Mesenchymal stem cell (in vitro differentiated cells and primary cell): Measurements from ENCODE around the gene C11orf58.

Source experiments
- DNase-seq: peaks from one replicate; pipeline ENCODE4 v3.0.0-alpha.2; 2013
- H2AFZ ChIP-seq: one replicate; pipeline ENCODE4 v1.6.1; 2013; ENCODE audit warnings: low read depth, mild to moderate bottlenecking, control low read depth, inconsistent platforms, low read length, moderate library complexity
- H2AK5ac ChIP-seq: 2 replicates; pipeline ENCODE4 v1.6.1; 2013; ENCODE audit warnings: low read length, moderate library complexity, mild to moderate bottlenecking, inconsistent platforms; ENCODE audit not compliant: severe bottlenecking
- H2BK120ac ChIP-seq: one replicate; pipeline ENCODE4 v1.6.1; 2013; ENCODE audit warnings: low read depth, mild to moderate bottlenecking, inconsistent platforms, low read length, moderate library complexity
- H2BK12ac ChIP-seq, 2 experiments: one replicate each; pipeline ENCODE4 v1.6.1; 2013; ENCODE audit warnings: inconsistent platforms in 2 of 2, low read length in 2 of 2, mild to moderate bottlenecking in 2 of 2, moderate library complexity in 2 of 2, control low read depth in 1 of 2
- H2BK15ac ChIP-seq: one replicate; pipeline ENCODE4 v1.6.1; 2013; ENCODE audit warnings: mild to moderate bottlenecking, low read depth, inconsistent platforms; ENCODE audit not compliant: poor library complexity, severe bottlenecking
- H2BK5ac ChIP-seq: 2 replicates; pipeline ENCODE4 v1.6.1; 2013; ENCODE audit warnings: low read depth, mild to moderate bottlenecking, low read length, control low read depth, inconsistent platforms; ENCODE audit not compliant: poor library complexity, severe bottlenecking
- H3K14ac ChIP-seq, 2 experiments: one replicate each; pipeline ENCODE4 v1.6.1; 2013; ENCODE audit warnings: inconsistent platforms in 2 of 2, low read length in 2 of 2, control low read depth in 1 of 2, mild to moderate bottlenecking in 1 of 2, moderate library complexity in 1 of 2
- H3K18ac ChIP-seq, 2 experiments: one replicate each; pipeline ENCODE4 v1.6.1; 2013; ENCODE audit warnings: inconsistent platforms in 2 of 2, low read length in 2 of 2, control low read depth in 1 of 2, low read depth in 1 of 2, mild to moderate bottlenecking in 1 of 2
- H3K23ac ChIP-seq, 2 experiments: one replicate each; pipeline ENCODE4 v1.6.1; 2013; ENCODE audit warnings: inconsistent platforms in 2 of 2, low read length in 2 of 2, mild to moderate bottlenecking in 2 of 2, moderate library complexity in 2 of 2, control low read depth in 1 of 2
- H3K27ac ChIP-seq: 2 replicates; pipeline ENCODE4 v1.5.1; 2013; ENCODE audit warnings: mild to moderate bottlenecking, moderate library complexity, low read length, control low read depth, inconsistent platforms; ENCODE audit not compliant: poor library complexity, severe bottlenecking
- H3K27me3 ChIP-seq, 2 experiments: 2 replicates each; pipeline versions ENCODE4 v1.6.1 to v1.7.0; 2013; ENCODE audit warnings: low read length in 2 of 2, mild to moderate bottlenecking in 2 of 2, moderate library complexity in 2 of 2, control low read depth in 1 of 2, inconsistent platforms in 1 of 2; ENCODE audit not compliant: control insufficient read depth in 1 of 2, insufficient read depth in 1 of 2
- H3K36me3 ChIP-seq, 2 experiments: 2 replicates each; pipeline versions ENCODE4 v1.6.1 to v1.7.0; 2013; ENCODE audit warnings: low read length in 2 of 2, control low read depth in 1 of 2, inconsistent platforms in 1 of 2, low read depth in 1 of 2, mild to moderate bottlenecking in 1 of 2; ENCODE audit not compliant: insufficient read depth in 2 of 2, control insufficient read depth in 1 of 2
- H3K4ac ChIP-seq, 2 experiments: one replicate each; pipeline ENCODE4 v1.6.1; 2013; ENCODE audit warnings: inconsistent platforms in 2 of 2, low read length in 2 of 2, mild to moderate bottlenecking in 2 of 2, moderate library complexity in 2 of 2, control low read depth in 1 of 2, low read depth in 1 of 2
- H3K4me1 ChIP-seq: 2 replicates; pipeline ENCODE4 v1.6.1; 2013; ENCODE audit warnings: low read depth, low read length, control low read depth; ENCODE audit not compliant: control insufficient read depth, insufficient read depth
- H3K4me2 ChIP-seq: 2 replicates; pipeline ENCODE4 v1.6.1; 2013; ENCODE audit warnings: low read length, mild to moderate bottlenecking, inconsistent platforms; ENCODE audit not compliant: poor library complexity, severe bottlenecking
- H3K4me3 ChIP-seq, 2 experiments: 2 replicates each; pipeline versions ENCODE4 v1.5.1 to v1.7.0; 2013; ENCODE audit warnings: low read length in 2 of 2, mild to moderate bottlenecking in 2 of 2, control low read depth in 1 of 2, low read depth in 1 of 2; ENCODE audit not compliant: insufficient read depth in 1 of 2
- H3K79me1 ChIP-seq: replicated peaks from 2 replicates; pipeline ENCODE4 v1.6.1; 2013; ENCODE audit warnings: mild to moderate bottlenecking, control low read depth, low read length, inconsistent platforms; ENCODE audit not compliant: poor library complexity, severe bottlenecking
- H3K9ac ChIP-seq: 2 replicates; pipeline ENCODE4 v1.7.0; 2013; ENCODE audit warnings: mild to moderate bottlenecking, low read length, moderate library complexity
- H3K9me3 ChIP-seq: 2 replicates; pipeline ENCODE4 v1.7.0; 2013; ENCODE audit warnings: mild to moderate bottlenecking, low read length; ENCODE audit not compliant: control insufficient read depth
- H4K8ac ChIP-seq: one replicate; pipeline ENCODE4 v1.6.1; 2013; ENCODE audit warnings: inconsistent platforms, mild to moderate bottlenecking, low read length, moderate library complexity
- H4K91ac ChIP-seq: one replicate; pipeline ENCODE4 v1.6.1; 2013; ENCODE audit warnings: mild to moderate bottlenecking, low read length, inconsistent platforms
- WGBS: methylation state at CpG from one replicate; pipeline ENCODE4 v1.1.7; 2013; ENCODE audit warnings: mixed read lengths; 5-methylcytosine and 5-hydroxymethylcytosine counted together

Gene C11orf58

DNA sequence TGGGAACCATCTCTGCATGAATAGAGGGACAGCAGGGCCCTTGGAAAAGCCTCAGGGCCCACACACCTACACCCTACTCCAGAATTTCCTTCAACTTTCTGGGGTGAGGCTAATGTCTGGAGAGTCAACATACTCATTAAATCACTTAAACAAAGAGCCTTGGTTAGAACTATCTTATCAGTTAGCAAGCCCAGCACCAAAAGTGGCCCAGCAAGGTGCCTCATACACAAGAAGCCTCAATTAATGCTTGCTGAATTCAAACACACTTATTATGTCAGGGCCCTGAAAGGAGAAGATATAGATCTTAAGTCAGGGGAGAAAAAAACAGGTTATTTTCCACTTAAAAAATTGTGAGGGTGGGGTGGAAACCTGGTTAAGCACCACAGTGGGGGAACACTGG is 61.4 kb downstream of the C11orf58 start:
- H3K23ac ChIP-seq, result no peak overlapping the region

GRCh38 chr11:16800382-16800781 is 61.9 kb downstream of the C11orf58 start:
- Histone ChIP-seq H4K8ac (no peak overlapping the region), H2BK120ac (no peak overlapping the region), H2AK5ac (no peak overlapping the region), H3K9ac (no peak overlapping the region), H2BK12ac (no peak overlapping the region), H3K14ac (no peak overlapping the region), H3K4me3 (no peak overlapping the region), H2AFZ (no peak overlapping the region), H3K18ac (no peak overlapping the region), H2BK15ac (no peak overlapping the region), H3K4me2 (no peak overlapping the region), H3K9me3 (no peaks in the 10 kb centered on the region), H2BK5ac (no peak overlapping the region), H3K23ac (no peak overlapping the region), H3K79me1 (no peaks in the 10 kb centered on the region), H3K36me3 (peaks cover 0 to 6% of the 10 kb centered on the region in 2 experiments), H3K4me1 (no peaks in the 10 kb centered on the region), H4K91ac (no peak overlapping the region), H3K4ac (no peak overlapping the region), H3K27ac (no peak overlapping the region), H3K27me3 (no peaks in the 10 kb centered on the region)
- DNase-seq, result no peak

More for the DNA sequence above, 61.4 kb downstream of the C11orf58 start:
- peaks cover 0 to 6% of the 10 kb centered on the region in 2 experiments for H3K36me3 ChIP-seq
- H4K8ac ChIP-seq, result no peak overlapping the region
- H3K27ac ChIP-seq, result no peak overlapping the region
- no peaks in the 10 kb centered on the region for H3K27me3 ChIP-seq
- no peak overlapping the region for H3K4me2 ChIP-seq
- H2BK15ac ChIP-seq, result no peak overlapping the region
- no peaks in the 10 kb centered on the region for H3K4me1 ChIP-seq
- no peak overlapping the region for H3K18ac ChIP-seq
- no peak overlapping the region for H2AFZ ChIP-seq
- H2AK5ac ChIP-seq, result no peak overlapping the region
- no peak overlapping the region for H3K4me3 ChIP-seq
- no peak overlapping the region for H2BK120ac ChIP-seq
- no peak for DNase-seq
- no peak overlapping the region for H3K4ac ChIP-seq
- H3K9me3 ChIP-seq, result no peaks in the 10 kb centered on the region
- no peak overlapping the region for H4K91ac ChIP-seq
- no peak overlapping the region for H2BK12ac ChIP-seq
- H2BK5ac ChIP-seq, result no peak overlapping the region
- no peak overlapping the region for H3K14ac ChIP-seq
- no peaks in the 10 kb centered on the region for H3K79me1 ChIP-seq
- no peak overlapping the region for H3K9ac ChIP-seq

- no peak overlapping the region for H3K4ac ChIP-seq
- no peak overlapping the region for H2AK5ac ChIP-seq
- H3K27ac ChIP-seq, result no peak overlapping the region
- H3K9me3 ChIP-seq, result no peaks in the 10 kb centered on the region
- no peak for DNase-seq
- H3K14ac ChIP-seq, result peak overlapping the region in 1 of 2 experiments; percentile 64
- no peak overlapping the region for H3K18ac ChIP-seq
- H4K91ac ChIP-seq, result no peak overlapping the region
- peaks cover 0 to 6% of the 10 kb centered on the region in 2 experiments for H3K36me3 ChIP-seq
- H3K4me1 ChIP-seq, result no peaks in the 10 kb centered on the region
- no peak overlapping the region for H3K23ac ChIP-seq
- no peak overlapping the region for H3K9ac ChIP-seq
- H2BK12ac ChIP-seq, result no peak overlapping the region
- H2BK120ac ChIP-seq, result no peak overlapping the region
- H4K8ac ChIP-seq, result no peak overlapping the region
- no peak overlapping the region for H2AFZ ChIP-seq
- no peaks in the 10 kb centered on the region for H3K27me3 ChIP-seq
- no peak overlapping the region for H3K4me3 ChIP-seq
- H2BK15ac ChIP-seq, result no peak overlapping the region
- H3K79me1 ChIP-seq, result no peaks in the 10 kb centered on the region
- WGBS, result 84% methylated on average over 7 of the region's 10 CpGs
- H3K4me2 ChIP-seq, result no peak overlapping the region
- H2BK5ac ChIP-seq, result no peak overlapping the region
Observed at GRCh38 chr11:16801288-16801980, 63.0 kb downstream of the C11orf58 start.

DNA sequence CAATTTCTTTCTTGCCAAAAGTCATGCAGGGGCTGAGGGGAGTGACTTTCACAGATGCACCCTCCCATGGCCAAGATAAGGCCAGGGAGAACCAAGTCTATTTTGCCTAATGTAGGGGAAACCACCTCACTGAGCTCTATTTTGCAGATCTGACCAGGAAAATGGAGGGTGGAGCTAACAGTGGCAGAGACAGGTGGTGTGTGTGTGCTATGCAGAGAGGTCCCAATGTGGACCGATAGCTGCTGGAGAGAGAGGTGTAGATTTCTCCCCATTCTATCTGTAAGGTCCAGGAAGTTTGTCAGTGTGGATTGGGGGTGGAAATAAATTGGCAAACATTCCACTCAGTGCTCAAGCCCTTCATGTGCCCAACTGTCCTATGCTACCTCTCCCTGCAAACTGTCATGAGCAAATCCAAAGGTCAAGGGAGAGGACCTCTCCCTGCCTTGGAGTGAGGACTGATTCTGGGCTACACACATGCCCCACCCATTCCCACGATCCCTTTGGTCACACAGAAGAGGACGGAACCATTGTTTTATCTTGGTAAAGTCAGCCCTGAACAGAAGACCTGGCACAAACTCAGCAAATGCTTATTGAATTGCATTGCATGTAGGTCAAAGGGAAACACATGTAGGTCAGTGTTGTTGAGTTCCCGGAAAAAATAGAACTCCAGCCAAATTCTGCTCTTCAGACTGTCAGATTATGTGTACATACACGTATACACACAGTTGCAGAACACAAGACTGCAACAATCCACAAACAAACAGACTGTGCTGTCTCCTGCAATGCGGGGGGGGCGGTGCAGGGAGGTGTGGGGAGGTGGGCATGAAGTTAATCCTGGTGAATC is 65.9 kb downstream of the C11orf58 start:
- Histone ChIP-seq H3K4me1 (no peaks in the 10 kb centered on the region), H4K8ac (no peak overlapping the region), H3K9me3 (no peaks in the 10 kb centered on the region), H3K18ac (no peak overlapping the region), H3K79me1 (no peaks in the 10 kb centered on the region), H3K14ac (no peak overlapping the region), H3K4me3 (no peak overlapping the region), H3K27me3 (no peaks in the 10 kb centered on the region), H2AFZ (no peak overlapping the region), H3K23ac (no peak overlapping the region), H3K9ac (no peak overlapping the region), H3K27ac (no peak overlapping the region), H2BK5ac (no peak overlapping the region), H2BK120ac (no peak overlapping the region), H2AK5ac (no peak overlapping the region), H2BK12ac (no peak overlapping the region), H3K4me2 (no peak overlapping the region), H3K4ac (no peak overlapping the region), H2BK15ac (no peak overlapping the region), H4K91ac (no peak overlapping the region), H3K36me3 (peaks cover 0 to 6% of the 10 kb centered on the region in 2 experiments)
- DNase-seq, result no peak
- 85% methylated on average over 5 of the region's 7 CpGs for WGBS
